GM19397 (cell line): ENCODE data around the gene BCAS3.

ENCODE experiments used
- ATAC-seq: cut with Tn5 transposase; IDR thresholded peaks from one replicate; pipeline ENCODE4 v1.9.1; 2021; ENCODE audit warnings: mild to moderate bottlenecking, moderate library complexity; ENCODE audit not compliant: unreplicated experiment

BCAS3 gene

GRCh38 chr17:61053469-61053868 is 375.8 kb downstream of the BCAS3 start:
- ATAC-seq, result no peak

GRCh38 chr17:61054436-61054835 is 376.8 kb downstream of the BCAS3 start:
- no peak for ATAC-seq

GRCh38 chr17:61057257-61057656 is 379.6 kb downstream of the BCAS3 start:
- no peak for ATAC-seq

- no peak for ATAC-seq
These were observed 380.4 kb downstream of the BCAS3 start for GRCh38 chr17:61058066-61058465.

- ATAC-seq, result peak; percentile 64
These were observed 385.9 kb downstream of the BCAS3 start for GRCh38 chr17:61063528-61063927.

GRCh38 chr17:61064087-61064951 is 386.7 kb downstream of the BCAS3 start:
- ATAC-seq, result no peak

GRCh38 chr17:61065263-61065773 is 387.7 kb downstream of the BCAS3 start:
- no peak for ATAC-seq

GRCh38 chr17:61066062-61066461 is 388.4 kb downstream of the BCAS3 start:
- no peak for ATAC-seq

GRCh38 chr17:61070649-61071048 is 393.0 kb downstream of the BCAS3 start:
- no peak for ATAC-seq

- no peak for ATAC-seq
These were observed 395.0 kb downstream of the BCAS3 start for GRCh38 chr17:61072648-61073047.

GRCh38 chr17:61073131-61073530 is 395.5 kb downstream of the BCAS3 start:
- no peak for ATAC-seq

GRCh38 chr17:61073799-61074513 is 396.3 kb downstream of the BCAS3 start:
- no peak for ATAC-seq

- no peak for ATAC-seq
These were observed 398.3 kb downstream of the BCAS3 start for GRCh38 chr17:61075988-61076387.

GRCh38 chr17:61076621-61077031 is 399.0 kb downstream of the BCAS3 start:
- ATAC-seq, result no peak

GRCh38 chr17:61081959-61082358 is 404.3 kb downstream of the BCAS3 start:
- ATAC-seq, result no peak

- ATAC-seq, result no peak
These were observed 406.6 kb downstream of the BCAS3 start for GRCh38 chr17:61084260-61084659.

- no peak for ATAC-seq
These were observed 409.4 kb downstream of the BCAS3 start for GRCh38 chr17:61087024-61087423.

GRCh38 chr17:61088556-61088955 is 410.9 kb downstream of the BCAS3 start:
- no peak for ATAC-seq

- ATAC-seq, result no peak
These were observed 413.4 kb downstream of the BCAS3 start for GRCh38 chr17:61091096-61091495.

- ATAC-seq, result no peak
These were observed 420.1 kb downstream of the BCAS3 start for GRCh38 chr17:61097781-61098180.

GRCh38 chr17:61106354-61106753 is 428.7 kb downstream of the BCAS3 start:
- no peak for ATAC-seq

- ATAC-seq, result no peak
These were observed 438.9 kb downstream of the BCAS3 start for GRCh38 chr17:61116577-61116976.
